Sigmoid colon (tissue), 7 donors: ENCODE results near the gene MYO1G. TPM values are rescaled to one million over a fixed set of nuclear protein-coding genes. Genes with fewer than 3 reads are reported as not detected.

Experiments used
- DNase-seq: peaks from one replicate; pipeline ENCODE4 v3.0.0-alpha.2; 2019
- H3K27ac ChIP-seq, 4 donors: fragments of 200-600 bp; sonication (generic); one replicate each; pipeline ENCODE4 v1.5.1; 2016 to 2019; ENCODE audit warnings: mild to moderate bottlenecking in 1 of 4
- H3K27me3 ChIP-seq, 3 donors: fragments of 200-600 bp; sonication (generic); one replicate each; pipeline ENCODE4 v1.5.1; 2019; ENCODE audit warnings: mild to moderate bottlenecking in 1 of 3
- H3K36me3 ChIP-seq, 4 donors: fragments of 200-600 bp; sonication (generic); one replicate each; pipeline ENCODE4 v1.5.1; 2016 to 2019
- H3K4me1 ChIP-seq, 4 donors: fragments of 200-600 bp; sonication (generic); one replicate each; pipeline ENCODE4 v1.5.1; 2017 to 2019
- H3K4me3 ChIP-seq, 4 donors: fragments of 200-600 bp; sonication (generic); one replicate each; pipeline ENCODE4 v1.5.1; 2017 to 2019; ENCODE audit warnings: mild to moderate bottlenecking in 2 of 4, moderate library complexity in 1 of 4
- H3K9me3 ChIP-seq, 4 donors: fragments of 200-600 bp in 3 of 4; sonication (generic) in 3 of 4; one replicate each; pipeline versions ENCODE4 v1.5.1 to v1.6.1; 2013 to 2019
- EP300 ChIP-seq, 4 donors: sonication (generic); formaldehyde crosslinking; IDR thresholded peaks; one replicate each; pipeline ENCODE4 v1.6.1; 2017; ENCODE audit warnings: antibody characterized with exemption in 4 of 4
- POLR2A ChIP-seq, 2 donors: fragments of 450-650 bp; IDR thresholded peaks; one replicate each; pipeline ENCODE4 v1.6.1; 2016; ENCODE audit warnings: antibody characterized with exemption in 2 of 2, mild to moderate bottlenecking in 2 of 2, moderate library complexity in 2 of 2
- POLR2AphosphoS5 ChIP-seq, 4 donors: sonication (generic); formaldehyde crosslinking; IDR thresholded peaks; one replicate each; pipeline ENCODE4 v1.6.1; 2017; ENCODE audit warnings: antibody characterized with exemption in 4 of 4
- WGBS, 2 donors: extraction: QIAGEN DNeasy Blood & Tissue Kit; methylation state at CpG; one replicate each; pipeline ENCODE4 v1.1.7; 2013; 5-methylcytosine and 5-hydroxymethylcytosine counted together
- intact Hi-C: fragments of 100-400 bp; cut with DNase I; formaldehyde crosslinking; loops from one replicate; pipeline ENCODE4 v1.15.1; 2023
- polyA plus RNA-seq, 3 donors: library from polyadenylated mRNA; stranded (reverse); fragments of 200-250 nt; gene quantifications; one replicate each; pipeline ENCODE4 v1.2.3, GENCODE V29; 2013
- total RNA-seq, 4 donors: library from RNA; depleted of rRNA; stranded (reverse); fragments of >200 nt; gene quantifications; one replicate each; pipeline ENCODE4 v1.1.0, GENCODE V29; 2016
- TF ChIP-seq, protein P1 (sequence below), 4 experiments: fragments of 450-650 bp in 3 of 4; fragments of 200-600 bp in 1 of 4; IDR thresholded peaks; one replicate each; pipeline ENCODE4 v1.5.1; 2016 to 2019; ENCODE audit warnings: antibody characterized with exemption in 4 of 4, mild to moderate bottlenecking in 3 of 4, moderate library complexity in 2 of 4
- donor health status: healthy with polysubstance abuse.
- donor health status: Bipolar disorder and iron deficiency.
- donor health status: healthy.

The MYO1G gene
- total and polyA plus RNA-seq, 7 donors: 1.1 to 19.5 (median 2.4) TPM

DNA sequence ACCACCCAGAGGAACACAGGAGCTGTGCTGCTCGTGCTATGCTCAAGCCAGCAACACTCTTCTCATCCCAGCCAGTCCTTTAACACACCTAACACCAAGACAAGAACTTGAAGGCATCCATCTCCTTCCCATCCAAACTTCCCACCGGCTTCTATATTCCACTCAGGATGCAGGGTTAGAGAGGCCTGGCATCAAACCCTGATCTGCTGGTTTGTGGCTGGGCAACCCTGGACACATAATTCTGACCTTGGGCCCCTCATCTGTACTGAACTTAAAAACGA is 5.6 kb upstream of the MYO1G start:
- Histone ChIP-seq H3K36me3 (peaks cover 0 to 45% (median 23%) of the 10 kb centered on the region in 4 donors), H3K27me3 (no peaks in the 10 kb centered on the region), H3K4me3 (no peak overlapping the region), H3K27ac (peak overlapping the region in 1 of 4 donors; percentile 12), H3K4me1 (peaks cover 0 to 41% (median 30%) of the 10 kb centered on the region in 4 donors), H3K9me3 (no peaks in the 10 kb centered on the region)
- WGBS, 2 donors: 43 to 65% methylated on average over 3 of the region's 3 CpGs
- no peak for DNase-seq
- TF ChIP-seq, protein P1, sequence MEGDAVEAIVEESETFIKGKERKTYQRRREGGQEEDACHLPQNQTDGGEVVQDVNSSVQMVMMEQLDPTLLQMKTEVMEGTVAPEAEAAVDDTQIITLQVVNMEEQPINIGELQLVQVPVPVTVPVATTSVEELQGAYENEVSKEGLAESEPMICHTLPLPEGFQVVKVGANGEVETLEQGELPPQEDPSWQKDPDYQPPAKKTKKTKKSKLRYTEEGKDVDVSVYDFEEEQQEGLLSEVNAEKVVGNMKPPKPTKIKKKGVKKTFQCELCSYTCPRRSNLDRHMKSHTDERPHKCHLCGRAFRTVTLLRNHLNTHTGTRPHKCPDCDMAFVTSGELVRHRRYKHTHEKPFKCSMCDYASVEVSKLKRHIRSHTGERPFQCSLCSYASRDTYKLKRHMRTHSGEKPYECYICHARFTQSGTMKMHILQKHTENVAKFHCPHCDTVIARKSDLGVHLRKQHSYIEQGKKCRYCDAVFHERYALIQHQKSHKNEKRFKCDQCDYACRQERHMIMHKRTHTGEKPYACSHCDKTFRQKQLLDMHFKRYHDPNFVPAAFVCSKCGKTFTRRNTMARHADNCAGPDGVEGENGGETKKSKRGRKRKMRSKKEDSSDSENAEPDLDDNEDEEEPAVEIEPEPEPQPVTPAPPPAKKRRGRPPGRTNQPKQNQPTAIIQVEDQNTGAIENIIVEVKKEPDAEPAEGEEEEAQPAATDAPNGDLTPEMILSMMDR (IDR thresholded peaks at IDR 0.05): no peak
- no peak for TF ChIP-seq EP300 (IDR thresholded peaks at IDR 0.05)
- no peak for TF ChIP-seq POLR2AphosphoS5 (IDR thresholded peaks at IDR 0.05)
- TF ChIP-seq POLR2A (IDR thresholded peaks at IDR 0.05): no peak
- intact Hi-C loops: loop anchor here (10.0 kb wide), 1 partner anchor 400 kb away; the partner anchor contains the start of gene TMED4

DNA sequence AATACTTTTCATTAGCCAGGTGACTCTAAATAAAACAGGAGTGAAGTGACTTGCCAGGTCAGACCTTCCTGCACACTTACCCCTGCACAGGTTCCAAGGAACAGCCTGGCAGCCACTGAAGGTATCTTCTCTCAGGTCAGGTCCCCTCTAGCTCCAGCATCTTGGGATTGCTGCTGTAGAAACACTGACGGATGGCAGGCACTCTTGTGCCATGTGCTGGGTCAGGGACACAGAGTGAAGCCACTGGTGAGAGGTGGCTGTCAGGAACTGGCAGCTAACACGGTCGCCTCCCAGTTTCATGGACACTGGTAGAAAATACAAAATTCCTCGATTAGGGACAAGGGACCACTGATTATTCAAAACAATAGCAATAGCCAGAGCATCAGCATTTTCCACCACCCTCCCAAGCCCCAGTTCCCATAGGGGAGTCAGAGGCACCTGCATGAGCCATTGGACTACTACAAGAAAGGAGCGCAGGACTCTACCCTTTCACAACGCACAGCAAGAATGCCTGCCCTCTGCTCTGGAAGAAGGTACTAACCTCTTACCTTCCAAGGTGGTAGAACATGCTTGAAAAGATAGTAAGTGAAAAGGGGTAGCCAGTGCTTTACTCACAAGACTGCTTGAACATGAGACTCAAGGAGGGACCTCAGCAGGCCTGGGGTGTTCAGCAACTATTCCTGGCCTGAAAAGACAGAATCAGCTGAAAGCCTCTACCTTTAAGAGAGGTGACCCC is 5.1 kb upstream of the MYO1G start:
- H3K27me3 ChIP-seq: no peaks in the 10 kb centered on the region
- H3K27ac ChIP-seq: peak overlapping the region in 1 of 4 donors; percentile 12
- H3K9me3 ChIP-seq: no peaks in the 10 kb centered on the region
- no peak for DNase-seq
- H3K36me3 ChIP-seq: peaks cover 0 to 45% (median 23%) of the 10 kb centered on the region in 4 donors
- H3K4me3 ChIP-seq: no peak overlapping the region
- intact Hi-C loops: loop anchor here (10.0 kb wide), 1 partner anchor 399 kb away; the partner anchor contains the start of gene TMED4
- 80 to 84% methylated on average over 6 of the region's 6 CpGs for WGBS, 2 donors
- no peak for TF ChIP-seq EP300 (IDR thresholded peaks at IDR 0.05)
- TF ChIP-seq POLR2A (IDR thresholded peaks at IDR 0.05): no peak
- TF ChIP-seq POLR2AphosphoS5 (IDR thresholded peaks at IDR 0.05): no peak
- TF ChIP-seq, protein P1 (IDR thresholded peaks at IDR 0.05): no peak
- peaks cover 0 to 43% (median 32%) of the 10 kb centered on the region in 4 donors for H3K4me1 ChIP-seq

DNA sequence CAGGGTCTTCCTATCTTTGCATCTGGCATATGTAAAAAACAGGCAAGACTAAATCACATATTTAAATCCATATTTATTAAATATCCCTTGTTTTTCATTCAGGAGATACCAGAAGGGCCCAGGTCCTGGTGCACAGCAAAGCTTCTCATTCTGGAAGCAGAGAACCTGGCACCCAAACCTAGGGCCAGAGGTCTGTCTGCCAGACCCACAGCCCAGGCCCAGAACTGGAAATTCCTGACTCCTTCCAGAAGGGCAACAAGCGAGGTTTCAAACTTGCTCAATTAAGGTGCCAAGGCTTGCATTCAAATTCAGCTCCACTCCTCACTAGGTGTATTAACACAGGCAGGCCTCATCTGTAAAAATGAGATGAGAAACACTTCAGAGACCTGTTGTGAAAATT is 4.2 kb upstream of the MYO1G start:
- intact Hi-C loops: loop anchor here (10.0 kb wide), 1 partner anchor 398 kb away; the partner anchor contains the start of gene TMED4

DNA sequence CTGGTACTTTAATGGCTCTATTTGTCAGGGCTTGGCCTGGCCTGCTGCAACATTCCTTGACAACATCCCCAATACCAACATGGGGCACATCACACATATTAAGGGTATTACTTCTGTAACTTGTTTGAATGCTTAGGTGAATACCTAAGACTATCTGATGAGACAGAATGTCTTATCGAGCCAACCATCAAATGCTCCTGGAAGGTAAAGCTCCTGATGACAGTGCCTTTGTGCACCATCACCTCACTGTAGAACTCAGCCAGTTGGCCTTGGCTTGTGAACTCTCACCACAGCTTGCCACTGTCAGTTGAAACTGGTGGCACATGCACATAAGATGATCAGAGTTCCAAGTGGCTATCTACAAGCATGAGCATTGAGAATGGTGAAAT is 3.7 kb upstream of the MYO1G start:
- no peak for DNase-seq
- Histone ChIP-seq H3K9me3 (no peaks in the 10 kb centered on the region), H3K4me1 (peaks cover 0 to 42% (median 31%) of the 10 kb centered on the region in 4 donors), H3K36me3 (peaks cover 0 to 53% (median 23%) of the 10 kb centered on the region in 4 donors), H3K4me3 (no peak overlapping the region), H3K27ac (no peak overlapping the region), H3K27me3 (no peaks in the 10 kb centered on the region)
- TF ChIP-seq, protein P1 (IDR thresholded peaks at IDR 0.05): no peak
- TF ChIP-seq EP300 (IDR thresholded peaks at IDR 0.05): no peak
- no peak for TF ChIP-seq POLR2A (IDR thresholded peaks at IDR 0.05)
- no peak for TF ChIP-seq POLR2AphosphoS5 (IDR thresholded peaks at IDR 0.05)
- WGBS, 2 donors: 74 to 92% methylated on average over 1 of the region's 1 CpG
- intact Hi-C loops: loop anchor here (10.0 kb wide), 1 partner anchor 398 kb away; the partner anchor contains the start of gene TMED4

More for the DNA sequence above, 4.2 kb upstream of the MYO1G start:
- 93 to 94% methylated on average over 1 of the region's 1 CpG for WGBS, 2 donors
- H3K27ac ChIP-seq: no peak overlapping the region
- H3K4me1 ChIP-seq: peaks cover 0 to 43% (median 32%) of the 10 kb centered on the region in 4 donors
- DNase-seq: no peak
- no peak overlapping the region for H3K4me3 ChIP-seq
- peaks cover 0 to 53% (median 23%) of the 10 kb centered on the region in 4 donors for H3K36me3 ChIP-seq
- H3K9me3 ChIP-seq: no peaks in the 10 kb centered on the region
- TF ChIP-seq POLR2A (IDR thresholded peaks at IDR 0.05) (no peak), POLR2AphosphoS5 (IDR thresholded peaks at IDR 0.05) (no peak), EP300 (IDR thresholded peaks at IDR 0.05) (no peak)
- TF ChIP-seq, protein P1 (IDR thresholded peaks at IDR 0.05): no peak
- H3K27me3 ChIP-seq: no peaks in the 10 kb centered on the region
